ENCODE data around the gene SORCS1. TPM values are rescaled to one million over a fixed set of nuclear protein-coding genes. Genes with fewer than 3 reads are reported as not detected.

Gene SORCS1
- total RNA-seq, 4 donors from 2014 or later: 0.26 to 9.4 (median 3.8) TPM

DNA sequence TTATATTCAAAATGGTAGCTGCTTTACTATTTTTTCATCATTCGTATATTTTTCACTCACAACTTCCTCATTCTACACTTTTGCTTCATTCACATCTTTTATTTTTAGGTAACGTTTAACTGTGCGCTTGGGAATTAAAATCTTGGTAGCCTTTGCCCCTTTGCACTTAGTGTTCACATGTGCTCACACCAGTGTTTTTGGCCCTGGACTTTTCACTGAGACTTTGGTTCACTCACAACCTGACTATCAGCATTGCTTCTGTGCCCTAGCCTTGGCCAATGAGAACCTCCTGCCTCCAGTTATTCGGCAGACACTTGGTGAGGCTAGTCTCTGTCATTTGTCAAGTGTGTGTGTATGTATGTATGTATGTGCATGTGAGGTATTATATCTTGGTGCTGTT lies 596.9 kb downstream of the SORCS1 start:
- H3K27me3 ChIP-seq: no peaks in the 10 kb centered on the region
- no peaks in the 10 kb centered on the region for H3K36me3 ChIP-seq
- H3K4me3 ChIP-seq: no peak overlapping the region
- no peaks in the 10 kb centered on the region for H3K9me3 ChIP-seq
- H3K27ac ChIP-seq: no peak overlapping the region
- DNase-seq: no peak
- TF ChIP-seq, protein P1, sequence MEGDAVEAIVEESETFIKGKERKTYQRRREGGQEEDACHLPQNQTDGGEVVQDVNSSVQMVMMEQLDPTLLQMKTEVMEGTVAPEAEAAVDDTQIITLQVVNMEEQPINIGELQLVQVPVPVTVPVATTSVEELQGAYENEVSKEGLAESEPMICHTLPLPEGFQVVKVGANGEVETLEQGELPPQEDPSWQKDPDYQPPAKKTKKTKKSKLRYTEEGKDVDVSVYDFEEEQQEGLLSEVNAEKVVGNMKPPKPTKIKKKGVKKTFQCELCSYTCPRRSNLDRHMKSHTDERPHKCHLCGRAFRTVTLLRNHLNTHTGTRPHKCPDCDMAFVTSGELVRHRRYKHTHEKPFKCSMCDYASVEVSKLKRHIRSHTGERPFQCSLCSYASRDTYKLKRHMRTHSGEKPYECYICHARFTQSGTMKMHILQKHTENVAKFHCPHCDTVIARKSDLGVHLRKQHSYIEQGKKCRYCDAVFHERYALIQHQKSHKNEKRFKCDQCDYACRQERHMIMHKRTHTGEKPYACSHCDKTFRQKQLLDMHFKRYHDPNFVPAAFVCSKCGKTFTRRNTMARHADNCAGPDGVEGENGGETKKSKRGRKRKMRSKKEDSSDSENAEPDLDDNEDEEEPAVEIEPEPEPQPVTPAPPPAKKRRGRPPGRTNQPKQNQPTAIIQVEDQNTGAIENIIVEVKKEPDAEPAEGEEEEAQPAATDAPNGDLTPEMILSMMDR (IDR thresholded peaks at IDR 0.05): no peak
- TF ChIP-seq POLR2A (IDR thresholded peaks at IDR 0.05): no peak
- no peaks in the 10 kb centered on the region for H3K4me1 ChIP-seq
- intact Hi-C loops (cut with DNase I; ENCODE audit: low total_unique reads): no loop called here

GRCh38 chr10:106566873-106567272 lies 597.6 kb downstream of the SORCS1 start:
- Histone ChIP-seq H3K4me1 (no peaks in the 10 kb centered on the region), H3K4me3 (no peak overlapping the region), H3K27ac (no peak overlapping the region), H3K36me3 (no peaks in the 10 kb centered on the region), H3K9me3 (no peaks in the 10 kb centered on the region), H3K27me3 (no peaks in the 10 kb centered on the region)
- no peak for DNase-seq
- intact Hi-C loops (cut with DNase I; ENCODE audit: low total_unique reads): no loop called here
- TF ChIP-seq POLR2A (IDR thresholded peaks at IDR 0.05): no peak
- TF ChIP-seq, protein P1 (IDR thresholded peaks at IDR 0.05): no peak

GRCh38 chr10:106565546-106565945 lies 599.0 kb downstream of the SORCS1 start:
- intact Hi-C loops (cut with DNase I; ENCODE audit: low total_unique reads): no loop called here
- Histone ChIP-seq H3K4me1 (no peaks in the 10 kb centered on the region), H3K36me3 (no peaks in the 10 kb centered on the region), H3K9me3 (no peaks in the 10 kb centered on the region), H3K27me3 (no peaks in the 10 kb centered on the region), H3K4me3 (no peak overlapping the region), H3K27ac (no peak overlapping the region)
- TF ChIP-seq, protein P1 (IDR thresholded peaks at IDR 0.05): no peak
- no peak for TF ChIP-seq POLR2A (IDR thresholded peaks at IDR 0.05)
- no peak for DNase-seq

GRCh38 chr10:106563384-106563783 lies 601.1 kb downstream of the SORCS1 start:
- TF ChIP-seq, protein P1 (IDR thresholded peaks at IDR 0.05): no peak
- TF ChIP-seq POLR2A (IDR thresholded peaks at IDR 0.05): no peak
- Histone ChIP-seq H3K27me3 (no peaks in the 10 kb centered on the region), H3K27ac (no peak overlapping the region), H3K9me3 (no peaks in the 10 kb centered on the region), H3K4me3 (no peak overlapping the region), H3K4me1 (no peaks in the 10 kb centered on the region), H3K36me3 (no peaks in the 10 kb centered on the region)
- DNase-seq: no peak
- intact Hi-C loops (cut with DNase I; ENCODE audit: low total_unique reads): no loop called here

DNA sequence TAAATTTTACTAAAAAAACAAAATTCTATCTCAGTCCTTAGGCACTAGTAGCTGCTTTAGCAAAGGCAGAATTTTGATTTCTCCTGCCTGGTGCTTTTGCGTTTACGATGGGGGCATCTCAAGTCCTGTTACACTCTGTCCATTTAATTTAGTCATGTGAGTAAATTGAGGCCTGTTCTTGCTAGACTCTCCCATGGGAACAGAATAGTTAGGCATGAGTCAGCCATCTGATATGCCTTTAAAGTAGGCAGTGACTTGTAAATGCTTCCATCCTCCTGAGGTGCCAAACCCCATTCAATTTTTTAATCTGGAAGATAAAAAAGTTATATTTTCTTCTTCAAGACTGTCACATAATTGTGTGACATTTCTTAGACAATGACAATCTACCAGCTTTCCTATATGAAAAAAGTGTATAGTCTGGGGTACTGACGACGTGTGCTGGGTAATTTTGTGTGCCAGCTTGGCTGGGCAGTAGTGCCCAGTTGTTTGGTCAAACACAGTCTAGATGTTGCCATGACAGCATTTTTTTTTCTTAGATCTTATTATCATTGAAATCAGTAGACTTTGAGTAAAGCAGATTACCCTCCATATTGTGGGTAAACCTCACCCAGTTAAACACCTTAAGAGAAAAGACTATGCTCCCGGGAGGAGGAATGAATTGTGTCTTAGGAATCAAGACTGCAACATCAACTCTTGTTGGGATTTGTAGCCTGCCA lies 603.4 kb downstream of the SORCS1 start:
- H3K36me3 ChIP-seq: no peaks in the 10 kb centered on the region
- no peak for DNase-seq
- H3K4me3 ChIP-seq: no peak overlapping the region
- no peaks in the 10 kb centered on the region for H3K4me1 ChIP-seq
- no peak overlapping the region for H3K27ac ChIP-seq
- H3K27me3 ChIP-seq: no peaks in the 10 kb centered on the region
- TF ChIP-seq, protein P1 (IDR thresholded peaks at IDR 0.05): no peak
- no peak for TF ChIP-seq POLR2A (IDR thresholded peaks at IDR 0.05)
- no peaks in the 10 kb centered on the region for H3K9me3 ChIP-seq
- intact Hi-C loops (cut with DNase I; ENCODE audit: low total_unique reads): no loop called here
